HG02981 (cell line): ENCODE results near the gene MICAL3.
"Not testable (repeated sequence)": the region's sequence is repeated elsewhere in the genome, so short reads cannot be mapped to it uniquely, and the experiment has no call there.

ENCODE experiments used
- ATAC-seq: cut with Tn5 transposase; IDR thresholded peaks from one replicate; pipeline ENCODE4 v1.9.1; 2021; ENCODE audit warnings: mild to moderate bottlenecking, moderate library complexity; ENCODE audit not compliant: unreplicated experiment

The MICAL3 gene

DNA sequence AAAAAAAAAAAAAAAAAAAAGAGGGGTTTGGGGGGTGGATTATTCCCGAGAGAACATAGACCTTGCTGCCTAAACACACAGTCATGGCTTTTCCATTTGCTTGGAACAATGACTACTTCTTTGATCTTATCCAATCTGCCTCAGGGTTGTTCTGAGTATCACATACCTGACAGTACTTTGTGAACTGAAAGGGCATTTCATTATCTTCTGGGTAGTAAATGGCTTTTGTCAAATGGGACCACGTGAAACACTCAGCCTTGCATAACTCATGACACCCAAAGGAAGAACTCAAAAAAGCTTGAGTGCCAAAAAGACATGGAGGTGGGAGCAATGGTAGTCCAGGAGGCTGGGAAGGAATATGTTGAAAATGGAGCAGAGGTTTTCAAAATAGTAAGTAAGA, 126.9 kb downstream of the MICAL3 start:
- no peak for ATAC-seq

DNA sequence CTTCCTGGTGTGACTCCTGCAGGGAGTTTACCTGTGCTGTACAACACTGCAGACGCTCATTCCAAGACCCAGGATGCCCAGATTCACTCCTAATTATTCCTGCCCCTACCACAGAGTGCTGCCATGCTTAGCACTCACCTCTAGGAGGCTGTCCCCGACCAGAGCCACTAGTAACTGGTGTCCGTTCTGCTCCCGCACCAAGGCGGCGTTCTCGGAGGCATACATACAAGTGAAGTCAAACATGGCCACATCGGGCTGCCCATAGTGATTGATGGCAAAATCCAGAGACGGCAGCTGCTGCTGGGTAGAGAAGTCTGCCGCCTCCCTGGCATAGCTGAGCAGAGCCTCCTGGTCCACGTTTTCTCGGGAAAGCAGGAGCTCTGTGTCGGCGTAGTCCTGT, 127.8 kb downstream of the MICAL3 start:
- ATAC-seq = no peak

DNA sequence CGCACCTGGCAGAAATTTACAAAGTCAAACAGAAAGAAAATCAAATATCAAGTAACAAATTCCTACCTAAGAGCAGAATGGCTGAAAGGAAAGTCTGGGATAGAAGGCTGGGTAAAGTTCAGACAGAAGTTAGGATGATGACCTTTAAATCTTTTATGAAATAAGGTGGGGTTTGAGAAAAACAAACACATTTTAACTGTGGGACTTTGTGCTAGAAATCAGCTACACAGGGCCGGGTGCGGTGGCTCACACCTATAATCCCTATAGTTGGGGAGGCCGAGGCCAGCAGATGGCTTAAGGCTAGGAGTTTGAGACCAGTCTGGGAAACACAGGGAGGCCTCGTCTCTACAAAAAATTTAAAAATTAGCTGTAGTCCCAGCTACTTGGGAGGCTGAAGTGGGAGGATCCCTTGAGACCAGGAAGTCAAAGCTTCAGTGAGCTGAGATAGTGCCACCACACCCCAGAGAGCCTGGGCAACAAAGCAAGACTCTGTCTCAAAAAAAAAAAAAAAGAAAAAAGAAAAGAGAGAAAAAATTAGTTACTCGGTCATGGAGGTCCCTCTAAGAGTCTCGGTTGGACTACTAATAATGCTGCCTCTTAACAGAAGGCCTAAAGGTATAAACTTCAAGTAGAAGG, 130.3 kb downstream of the MICAL3 start:
- no peak for ATAC-seq

DNA sequence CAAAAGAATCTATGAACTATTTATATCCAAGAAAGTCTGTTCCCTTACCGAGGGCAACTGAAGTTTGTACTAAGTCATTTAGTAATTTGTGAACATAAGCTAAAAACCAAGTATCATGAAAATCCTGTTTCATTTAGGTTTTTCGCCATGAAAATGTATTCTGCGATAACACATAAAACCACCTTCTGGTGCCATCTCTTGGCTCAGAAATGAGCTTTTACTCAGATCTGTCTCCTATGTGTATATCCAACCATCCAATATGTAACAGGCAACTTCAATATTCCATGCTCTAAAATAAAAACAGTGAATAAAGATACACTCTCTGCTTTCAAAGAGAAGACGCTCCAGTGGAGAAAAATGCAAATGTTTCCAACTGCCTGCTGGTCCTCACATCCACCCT, 132.0 kb downstream of the MICAL3 start:
- no peak for ATAC-seq

DNA sequence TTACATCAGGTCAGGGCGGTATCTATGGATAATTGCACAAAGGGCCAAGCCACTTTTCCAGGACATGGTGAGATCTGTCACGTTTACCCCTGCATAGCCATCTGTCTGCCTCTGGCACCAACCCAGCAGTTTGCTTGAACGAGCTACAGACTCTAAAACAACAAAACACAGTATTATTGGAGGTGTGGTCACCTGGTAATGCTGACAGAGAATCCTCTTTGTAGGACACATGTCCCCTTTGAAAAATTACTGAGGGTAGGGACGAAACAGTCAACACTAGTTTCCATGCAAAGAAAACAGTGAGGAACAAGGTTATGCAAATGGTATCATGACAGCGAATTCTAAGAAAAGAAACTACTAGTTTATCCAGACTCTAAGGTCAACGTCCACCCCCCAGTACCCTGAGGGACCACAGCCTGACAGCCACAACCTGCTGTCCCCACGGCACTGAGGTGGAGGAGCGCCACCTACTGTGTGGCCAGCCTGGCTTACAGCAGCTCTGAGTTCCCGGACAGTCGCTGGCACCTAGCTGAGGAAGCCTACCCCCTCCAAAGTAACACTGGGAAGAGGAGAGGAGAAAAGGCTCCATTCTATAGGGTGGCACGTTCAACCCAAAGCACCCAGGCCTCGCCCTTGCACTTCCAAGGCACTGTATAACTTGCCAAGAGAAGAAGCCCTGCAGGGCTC, 132.7 kb downstream of the MICAL3 start:
- no peak for ATAC-seq

DNA sequence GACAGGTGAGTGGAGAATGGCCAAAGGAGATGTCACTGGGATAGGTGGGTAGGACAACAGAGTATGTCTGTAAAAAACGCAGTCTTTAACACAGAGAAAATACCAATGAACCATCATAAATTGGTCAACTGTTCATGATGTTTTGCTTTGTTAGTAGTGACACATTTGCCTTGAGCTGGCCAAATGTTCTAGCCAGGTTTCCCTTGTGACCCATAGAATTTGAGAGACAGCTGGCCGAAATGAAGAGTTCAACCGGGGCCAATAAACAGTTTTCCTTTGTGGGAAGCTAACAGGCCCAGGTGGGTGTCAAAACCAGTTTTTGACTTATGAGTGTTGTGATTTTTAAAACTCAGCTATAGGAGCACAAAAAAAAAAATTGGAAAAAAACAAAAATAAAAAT, 133.5 kb downstream of the MICAL3 start:
- no peak for ATAC-seq

DNA sequence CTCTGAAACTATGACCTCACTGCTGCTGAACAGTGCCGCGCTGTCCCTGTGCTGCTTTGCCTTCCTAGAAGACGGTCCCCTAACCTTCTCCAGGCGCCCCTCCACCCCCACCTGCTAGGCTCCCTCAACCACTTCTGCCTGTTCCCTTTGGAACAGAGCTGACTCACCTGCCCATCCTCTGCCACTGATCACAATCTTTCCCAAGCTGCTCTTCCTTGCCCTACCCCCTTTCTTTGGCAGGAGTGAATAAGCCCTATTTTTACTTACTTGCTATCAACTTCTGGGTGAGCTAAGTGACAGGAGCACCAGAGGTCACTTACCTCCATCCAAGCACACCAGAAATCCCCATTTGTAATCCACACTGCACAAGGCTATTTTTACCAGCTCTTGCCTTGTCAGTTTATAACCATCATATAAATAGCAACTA, 134.1 kb downstream of the MICAL3 start:
- no peak for ATAC-seq

DNA sequence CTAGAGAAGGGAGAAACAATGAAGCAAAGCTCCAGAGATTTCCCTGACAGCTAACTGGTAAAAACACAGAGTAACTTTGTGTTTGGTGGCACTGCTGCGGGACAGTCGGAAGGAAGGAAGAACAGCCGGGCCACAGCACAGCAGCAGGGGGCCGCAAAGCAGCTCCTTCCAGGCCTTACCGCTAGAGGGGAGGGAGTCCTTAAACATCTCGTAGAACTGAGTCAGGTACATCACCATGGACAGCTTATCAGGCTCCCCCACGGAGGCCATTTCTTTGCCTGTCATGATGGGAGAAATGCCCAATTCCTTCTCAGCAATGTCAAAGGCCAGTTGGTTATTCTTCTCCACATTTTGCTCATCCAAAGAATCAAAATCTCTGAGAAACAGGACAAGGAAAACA, 135.5 kb downstream of the MICAL3 start:
- no peak for ATAC-seq

DNA sequence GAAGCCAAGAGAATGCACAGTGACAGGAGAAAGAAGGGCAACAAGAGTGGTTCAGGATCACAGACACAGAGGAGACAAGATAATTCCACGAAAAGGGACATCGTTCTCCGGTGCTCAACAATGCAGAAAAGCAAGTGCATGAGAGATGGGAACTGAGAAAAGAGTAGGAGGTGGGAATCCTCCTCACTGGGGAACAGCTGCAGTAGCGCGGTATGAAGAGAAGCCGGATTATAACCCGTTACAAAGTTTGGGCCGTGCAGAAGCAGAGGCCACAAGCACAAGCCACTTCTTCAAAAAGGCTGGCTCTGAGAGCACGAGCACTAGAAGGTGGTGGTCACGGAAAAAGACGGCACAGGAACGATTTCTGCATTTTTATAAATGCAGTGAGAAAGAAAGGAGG, 135.9 kb downstream of the MICAL3 start:
- no peak for ATAC-seq

DNA sequence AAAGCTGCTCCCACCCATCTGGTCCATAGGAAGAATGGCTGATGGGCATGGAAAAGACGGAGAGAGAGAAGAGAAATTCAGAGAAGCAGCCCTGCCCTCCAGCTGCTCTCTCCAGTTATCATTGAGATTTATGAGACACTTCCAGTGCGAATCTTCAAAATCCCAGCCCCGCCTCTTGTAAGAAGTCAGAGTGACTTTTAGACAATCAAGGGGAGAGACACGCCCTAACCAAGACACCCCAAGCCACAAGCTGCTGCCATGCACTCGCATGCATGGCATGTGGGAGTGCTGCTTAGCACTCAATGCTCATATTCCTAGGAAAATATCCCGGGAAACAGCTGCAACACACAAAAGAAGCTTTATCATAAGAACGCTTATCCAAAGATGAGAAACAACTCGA, 139.5 kb downstream of the MICAL3 start:
- no peak for ATAC-seq

DNA sequence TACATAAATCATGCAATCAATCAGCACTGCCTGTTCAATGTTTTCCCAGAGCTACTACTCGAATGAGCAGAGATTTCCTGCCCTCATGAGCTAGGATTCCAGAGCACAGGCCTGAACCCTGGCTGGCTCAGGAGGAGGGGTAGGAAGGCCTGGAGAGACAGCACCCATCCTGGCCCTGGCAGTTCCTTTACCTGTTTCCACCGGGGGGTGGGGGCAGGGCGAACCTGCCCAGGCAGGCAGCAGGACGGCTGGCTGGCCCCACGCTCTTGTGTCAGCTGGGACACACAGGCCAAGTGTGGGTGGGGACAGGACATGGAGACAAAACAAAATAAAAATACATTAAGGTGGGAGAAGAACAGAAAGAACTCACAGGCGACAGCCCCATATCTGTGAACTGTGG, 140.3 kb downstream of the MICAL3 start:
- no peak for ATAC-seq

DNA sequence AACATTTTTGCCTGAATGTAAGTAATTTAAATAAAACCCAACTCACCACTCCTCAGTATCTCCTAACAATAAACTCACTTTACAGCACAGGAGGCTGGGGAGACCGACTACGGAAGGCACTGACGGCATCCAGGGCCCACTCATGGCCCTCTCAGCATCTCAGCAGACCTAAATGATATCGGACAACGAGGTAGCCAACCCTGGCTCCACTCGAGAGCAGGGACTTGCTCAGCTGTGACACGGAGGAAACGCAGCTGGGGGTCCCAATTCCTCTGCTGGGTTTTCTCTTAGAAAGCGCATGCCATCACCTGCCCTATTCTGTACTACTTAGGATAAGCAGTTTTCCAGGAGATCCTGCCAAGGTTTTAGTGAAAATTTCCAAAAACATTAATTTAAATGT, 141.0 kb downstream of the MICAL3 start:
- ATAC-seq = no peak

DNA sequence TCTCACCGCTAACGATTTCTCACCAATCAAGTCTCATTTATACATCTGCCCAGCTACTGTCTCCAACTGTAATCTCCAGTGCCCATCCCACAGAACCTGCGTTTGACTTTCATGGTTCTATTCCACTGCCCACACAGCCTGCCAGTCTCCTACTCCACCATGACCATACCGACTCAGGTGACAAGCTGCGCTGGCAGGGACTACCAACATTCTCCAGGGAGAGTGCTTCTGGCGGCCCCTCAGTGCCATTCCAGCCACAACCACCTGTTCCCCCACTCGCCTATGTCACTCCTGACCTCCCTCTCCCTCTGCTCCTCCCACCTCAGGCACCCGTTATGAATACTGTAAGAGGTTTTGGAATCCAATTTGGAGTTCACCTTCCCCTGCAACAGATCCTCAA, 141.6 kb downstream of the MICAL3 start:
- no peak for ATAC-seq

DNA sequence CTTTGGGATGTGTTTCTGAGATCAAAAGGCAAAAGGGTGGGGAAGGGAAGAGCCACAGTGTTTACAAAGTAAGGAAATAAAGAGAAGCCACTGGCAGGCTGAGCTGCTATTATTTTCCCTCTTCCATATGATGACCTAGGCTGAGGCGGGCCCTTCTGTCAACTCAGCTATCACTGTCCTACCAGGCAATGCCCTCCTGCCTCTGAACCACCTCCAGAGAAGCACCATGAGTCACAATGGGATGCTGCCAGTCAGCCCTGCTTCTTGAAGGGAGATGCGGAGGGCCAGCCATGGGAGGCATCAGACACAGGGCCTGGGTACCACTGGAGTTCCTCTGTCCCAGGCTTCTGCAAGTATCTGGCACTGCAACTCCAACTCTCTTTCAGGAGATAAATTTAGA, 142.2 kb downstream of the MICAL3 start:
- no peak for ATAC-seq

DNA sequence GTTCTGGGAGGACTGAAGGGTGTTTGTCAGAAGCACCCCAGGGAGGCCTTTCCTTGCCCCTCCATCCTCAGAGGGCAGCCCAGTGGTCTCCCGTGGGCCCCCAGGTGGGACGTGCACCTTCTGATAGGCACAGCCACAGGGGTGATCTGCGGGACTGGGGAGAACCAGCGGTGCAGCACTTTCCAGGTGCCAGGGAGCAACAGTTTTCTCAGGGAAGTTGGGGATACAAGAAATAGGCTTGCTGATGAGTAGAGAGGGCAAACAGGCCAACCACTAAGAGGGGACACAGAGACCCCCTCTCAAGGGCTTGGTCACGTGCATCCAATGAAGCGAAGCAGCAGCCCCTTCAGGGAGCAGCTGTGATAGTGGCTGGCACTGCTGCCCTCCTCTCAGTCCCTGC, 143.0 kb downstream of the MICAL3 start:
- ATAC-seq = no peak

DNA sequence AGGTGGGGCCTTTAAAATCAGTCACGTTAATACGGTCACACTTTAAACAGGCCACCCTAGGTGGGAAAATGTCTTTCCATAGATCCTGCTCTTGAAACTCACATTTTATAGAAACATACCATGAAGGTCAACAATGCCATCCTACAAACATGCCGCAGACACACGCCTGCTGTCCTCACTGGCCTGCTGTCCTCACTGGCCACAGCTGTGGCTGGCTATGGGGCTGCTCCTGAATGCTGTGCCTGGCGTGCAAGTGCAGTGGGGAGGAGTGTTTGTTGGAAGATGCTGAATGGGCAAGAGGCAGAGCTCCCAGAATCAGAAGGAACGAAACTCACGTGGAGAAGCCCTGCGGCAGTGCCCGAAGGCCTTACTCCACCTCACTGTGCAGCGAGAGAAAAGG, 143.9 kb downstream of the MICAL3 start:
- ATAC-seq = no peak

DNA sequence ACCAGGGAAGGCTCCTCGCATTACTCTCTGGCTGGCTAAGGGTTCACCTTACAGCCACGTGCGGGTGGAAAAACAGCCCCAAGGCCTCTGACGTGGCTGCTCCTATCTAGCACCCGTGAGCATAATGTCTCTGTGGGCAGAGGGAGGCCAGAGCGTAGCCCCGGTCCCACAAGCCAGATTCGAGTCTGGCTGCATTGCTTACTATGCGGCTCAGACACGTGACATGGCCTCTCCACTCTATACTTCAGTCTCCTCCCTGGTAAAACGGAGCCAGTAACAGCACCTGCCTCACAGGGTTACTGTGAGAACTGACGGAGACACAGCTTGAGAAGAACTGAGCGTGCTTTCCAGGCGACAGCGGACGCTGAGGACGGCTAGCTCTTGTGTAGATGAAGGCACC, 144.3 kb downstream of the MICAL3 start:
- ATAC-seq = no peak

DNA sequence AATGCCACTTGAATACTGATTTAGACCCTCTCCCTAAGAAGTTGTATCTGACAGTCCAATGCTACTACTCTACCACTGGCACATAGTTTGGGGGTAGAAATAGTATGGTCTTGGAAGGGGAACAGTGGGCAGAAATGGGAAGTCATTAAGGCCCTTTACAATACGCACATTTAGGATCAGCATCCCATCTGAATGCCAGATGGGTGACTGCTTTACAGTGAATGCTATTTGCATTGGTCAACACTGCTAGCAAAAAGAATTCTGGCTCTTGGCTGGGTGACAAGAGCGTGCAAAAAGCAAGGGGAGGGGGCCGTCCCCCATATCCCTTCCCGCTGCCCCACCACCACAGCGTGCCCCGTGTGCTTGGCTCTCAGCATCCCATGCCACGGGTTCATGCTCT, 145.4 kb downstream of the MICAL3 start:
- no peak for ATAC-seq

DNA sequence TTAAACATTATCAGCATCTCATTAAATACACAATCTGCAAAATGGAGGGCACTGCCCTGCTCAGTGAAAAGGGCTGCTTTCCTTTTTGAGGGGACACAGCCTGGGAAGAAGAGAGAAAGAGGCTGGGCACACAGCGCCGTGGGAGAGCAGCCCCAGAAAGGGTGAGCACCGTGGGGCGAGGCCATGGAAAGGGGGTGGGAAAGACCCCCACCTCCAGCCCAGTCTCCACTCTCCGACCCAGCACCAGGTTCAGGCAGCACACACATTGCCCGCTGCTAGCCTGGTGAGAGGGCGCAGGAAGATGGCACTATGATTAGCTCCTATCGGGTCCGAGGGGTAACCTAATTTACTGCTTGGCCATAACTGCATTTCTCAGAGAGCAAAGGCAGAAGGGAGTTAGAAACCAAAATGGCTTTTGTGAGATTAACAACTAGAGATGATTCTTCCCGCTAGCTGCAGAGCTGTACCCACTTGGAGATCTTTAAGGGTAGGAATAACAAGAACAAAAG, 146.1 kb downstream of the MICAL3 start:
- no peak for ATAC-seq

DNA sequence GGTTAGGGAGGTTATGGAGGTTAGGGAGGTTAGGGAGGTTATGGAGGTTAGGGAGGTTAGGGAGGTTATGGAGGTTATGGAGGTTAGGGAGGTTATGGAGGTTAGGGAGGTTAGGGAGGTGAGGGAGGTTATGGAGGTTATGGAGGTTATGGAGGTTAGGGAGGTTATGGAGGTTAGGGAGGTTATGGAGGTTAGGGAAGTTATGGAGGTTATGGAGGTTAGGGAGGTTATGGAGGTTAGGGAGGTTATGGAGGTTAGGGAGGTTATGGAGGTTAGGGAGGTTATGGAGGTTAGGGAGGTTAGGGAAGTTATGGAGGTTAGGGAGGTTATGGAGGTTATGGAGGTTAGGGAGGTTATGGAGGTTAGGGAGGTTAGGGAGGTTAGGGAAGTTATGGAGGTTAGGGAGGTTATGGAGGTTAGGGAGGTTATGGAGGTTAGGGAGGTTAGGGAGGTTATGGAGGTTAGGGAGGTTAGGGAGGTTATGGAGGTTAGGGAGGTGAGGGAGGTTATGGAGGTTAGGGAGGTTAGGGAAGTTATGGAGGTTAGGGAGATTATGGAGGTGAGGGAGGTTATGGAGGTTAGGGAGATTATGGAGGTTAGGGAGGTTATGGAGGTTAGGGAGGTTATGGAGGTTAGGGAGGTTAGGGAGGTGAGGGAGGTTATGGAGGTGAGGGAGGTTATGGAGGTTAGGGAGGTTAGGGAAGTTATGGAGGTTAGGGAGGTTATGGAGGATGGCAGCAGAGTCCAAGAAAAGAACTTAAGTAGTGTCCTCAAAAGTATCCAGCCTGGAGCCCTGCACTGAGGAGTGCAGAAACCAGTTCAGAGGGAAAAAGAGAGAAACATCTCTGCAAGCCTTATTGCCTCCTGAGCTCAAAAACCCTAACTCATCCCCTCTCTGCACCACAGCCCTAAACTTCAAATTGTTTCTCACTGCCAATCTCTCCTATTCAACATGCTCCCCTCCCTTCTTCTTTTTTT, 147.2 kb downstream of the MICAL3 start:
- ATAC-seq = not testable (repeated sequence)

DNA sequence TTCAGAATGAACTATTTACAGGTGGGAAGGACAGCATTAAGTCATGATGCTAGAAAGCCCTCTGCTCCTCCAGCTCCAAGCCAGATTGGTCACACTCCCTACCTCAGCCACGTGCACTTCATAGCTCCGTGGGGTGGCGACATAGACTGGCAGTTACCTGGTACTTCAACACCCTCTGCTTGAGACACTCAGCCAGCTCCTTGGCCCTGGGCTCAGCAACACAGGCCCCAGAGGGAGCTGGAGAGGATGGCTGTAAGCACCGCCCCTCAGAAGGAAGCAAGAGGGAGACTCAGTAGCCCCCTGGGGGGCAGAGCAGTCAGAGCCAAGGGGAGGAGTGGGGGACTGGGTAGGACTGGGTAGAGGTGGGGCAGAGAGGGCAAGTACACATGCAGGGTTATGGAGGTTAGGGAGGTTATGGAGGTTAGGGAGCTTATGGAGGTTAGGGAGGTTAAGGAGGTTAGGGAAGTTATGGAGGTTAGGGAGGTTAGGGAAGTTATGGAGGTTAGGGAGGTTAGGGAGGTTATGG, 148.0 kb downstream of the MICAL3 start:
- no peak for ATAC-seq
